ENCODE measurements around the gene POC1A.

POC1A gene

GRCh38 chr3:52128118-52128683 is 26.0 kb downstream of the POC1A start:
- no peak for DNase-seq (ENCODE audit: low spot score)

GRCh38 chr3:52126500-52126899 is 27.7 kb downstream of the POC1A start:
- DNase-seq (ENCODE audit: low spot score) = no peak

DNA sequence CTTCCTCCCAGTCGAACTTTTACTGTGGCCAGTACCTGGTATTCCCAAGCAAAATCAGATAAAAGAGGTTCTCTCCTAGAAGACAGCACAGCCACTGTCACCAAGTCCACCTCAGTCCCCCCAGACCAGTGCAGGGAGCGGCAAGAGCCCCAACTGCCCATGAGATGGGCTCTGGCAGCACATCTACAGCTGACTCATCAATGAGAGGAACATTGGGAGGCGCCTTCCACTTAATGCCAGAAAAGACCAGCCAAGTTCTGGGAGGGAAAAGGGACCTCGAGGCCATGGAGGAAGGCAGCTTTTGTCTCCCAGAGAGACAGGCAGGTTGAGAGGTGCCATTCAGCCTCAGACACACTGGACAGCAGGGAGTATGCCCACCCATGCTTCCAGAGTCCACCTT is 28.2 kb downstream of the POC1A start:
- peak; percentile 44 for DNase-seq (ENCODE audit: low spot score)

GRCh38 chr3:52124766-52125165 is 29.5 kb downstream of the POC1A start:
- DNase-seq (ENCODE audit: low spot score) = no peak

- no peak for DNase-seq (ENCODE audit: low spot score)
These were observed 30.1 kb downstream of the POC1A start for GRCh38 chr3:52124126-52124525.

DNA sequence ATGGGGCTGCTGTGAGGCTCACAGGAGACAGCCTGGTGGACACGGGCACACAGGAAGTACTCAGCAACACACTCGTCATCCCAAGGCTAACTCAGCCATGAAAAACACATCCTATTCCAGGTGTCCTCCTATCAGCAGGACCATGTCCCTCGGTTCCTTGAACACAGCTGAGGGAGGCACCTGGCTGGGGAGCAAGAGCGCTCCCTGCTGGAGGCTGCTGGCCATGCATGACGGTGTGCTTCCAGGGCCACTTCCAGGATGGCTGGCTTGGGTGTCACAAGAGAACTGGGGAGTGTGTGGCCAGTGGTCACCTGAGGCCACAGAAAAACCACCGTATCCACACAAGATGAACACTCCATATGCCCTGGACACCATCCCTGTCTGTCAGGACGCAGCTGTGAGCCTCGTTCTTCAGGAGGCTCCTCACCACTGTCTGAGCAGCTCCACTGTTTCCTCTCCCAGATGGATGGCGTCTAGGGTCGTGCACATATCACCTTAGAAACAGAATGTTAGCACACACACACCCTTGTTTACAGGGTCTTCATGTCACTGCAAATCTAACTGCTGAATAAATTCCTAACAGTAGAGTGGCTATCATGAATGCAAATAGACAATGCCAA is 31.0 kb downstream of the POC1A start:
- peak; percentile 90 for DNase-seq (ENCODE audit: low spot score)

DNA sequence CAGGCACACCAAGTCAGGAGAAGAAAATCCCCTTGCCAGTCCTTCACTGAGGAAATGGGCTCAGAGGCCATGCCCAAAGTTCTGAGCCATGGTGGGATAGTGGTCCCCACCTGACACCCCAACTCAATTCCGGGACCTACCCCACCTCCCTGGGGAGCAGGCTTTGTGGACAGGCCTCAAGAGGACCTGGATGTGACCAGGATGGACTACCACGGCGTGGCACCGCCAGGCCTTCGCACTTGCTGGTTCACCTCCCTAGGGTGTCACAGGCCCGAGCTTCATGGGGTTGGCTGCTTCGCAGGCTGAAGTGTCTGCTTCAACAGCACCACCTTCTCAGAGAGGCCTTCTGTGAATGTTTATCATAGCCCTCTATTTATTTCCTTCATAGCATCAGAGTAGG is 31.7 kb downstream of the POC1A start:
- DNase-seq (ENCODE audit: low spot score) = no peak

- no peak for DNase-seq (ENCODE audit: low spot score)
These were observed 32.4 kb downstream of the POC1A start for GRCh38 chr3:52121813-52122212.

DNA sequence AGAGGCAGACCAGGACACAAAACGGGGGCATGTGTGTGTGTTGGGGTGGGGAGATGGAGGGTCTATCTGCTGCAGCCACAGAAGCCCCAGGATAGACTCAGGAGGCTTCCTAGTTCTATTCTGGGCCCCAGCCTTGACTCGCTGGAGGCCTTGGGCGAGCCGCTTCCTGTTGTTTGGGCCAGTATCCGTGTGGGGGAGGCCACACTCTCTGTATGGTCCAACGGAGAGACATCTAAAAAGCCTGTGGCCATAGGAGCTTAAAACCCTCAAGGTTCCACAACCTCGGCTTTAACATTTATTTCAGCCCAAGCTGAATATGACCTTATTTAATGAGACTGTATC is 32.8 kb downstream of the POC1A start:
- DNase-seq (ENCODE audit: low spot score) = no peak

- no peak for DNase-seq (ENCODE audit: low spot score)
These were observed 33.4 kb downstream of the POC1A start for GRCh38 chr3:52120556-52121463.

GRCh38 chr3:52119826-52120225 is 34.4 kb downstream of the POC1A start:
- DNase-seq (ENCODE audit: low spot score) = no peak

DNA sequence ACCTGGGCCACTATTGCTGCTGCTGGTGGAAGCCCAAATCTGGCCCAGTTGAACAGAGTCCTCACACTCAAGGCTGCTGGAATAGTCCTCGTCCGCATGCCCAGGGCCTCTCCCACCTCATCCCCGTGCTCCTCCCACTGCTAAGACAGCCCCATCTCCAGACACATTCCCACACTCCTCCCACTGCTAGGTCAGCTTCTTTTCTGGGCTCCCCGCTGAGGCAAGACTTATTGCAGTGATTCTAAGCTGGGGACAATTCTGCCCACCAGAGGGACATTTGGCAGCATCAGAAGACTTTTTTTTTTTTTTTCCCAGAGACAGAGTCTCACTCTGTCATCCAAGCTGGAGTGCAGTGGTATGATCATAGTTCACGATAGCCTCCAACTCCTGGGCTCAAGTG is 35.1 kb downstream of the POC1A start:
- DNase-seq (ENCODE audit: low spot score) = no peak

GRCh38 chr3:52118156-52118875 is 35.9 kb downstream of the POC1A start:
- no peak for DNase-seq (ENCODE audit: low spot score)

DNA sequence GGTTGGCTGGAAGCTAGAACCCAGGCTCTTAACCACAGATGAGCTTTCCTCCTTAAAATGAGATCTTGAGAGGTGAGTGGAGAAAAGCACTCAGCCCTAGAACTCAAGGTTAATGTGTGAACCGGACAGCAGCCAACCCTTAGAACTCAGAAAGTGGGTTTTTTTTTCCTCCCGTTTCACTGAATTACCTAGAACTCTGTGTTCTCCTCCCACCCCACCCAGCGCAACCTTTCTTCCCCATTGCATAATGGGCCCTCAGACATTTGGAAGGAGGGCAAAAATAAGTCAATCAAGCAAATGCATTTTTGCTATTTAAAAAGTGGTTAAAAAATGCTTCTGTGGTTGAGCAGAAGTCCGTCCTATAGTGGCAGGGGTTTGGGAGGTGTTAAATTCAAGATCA is 36.7 kb downstream of the POC1A start:
- DNase-seq (ENCODE audit: low spot score) = no peak

- DNase-seq (ENCODE audit: low spot score) = no peak
These were observed 42.2 kb downstream of the POC1A start for GRCh38 chr3:52112056-52112455.

DNA sequence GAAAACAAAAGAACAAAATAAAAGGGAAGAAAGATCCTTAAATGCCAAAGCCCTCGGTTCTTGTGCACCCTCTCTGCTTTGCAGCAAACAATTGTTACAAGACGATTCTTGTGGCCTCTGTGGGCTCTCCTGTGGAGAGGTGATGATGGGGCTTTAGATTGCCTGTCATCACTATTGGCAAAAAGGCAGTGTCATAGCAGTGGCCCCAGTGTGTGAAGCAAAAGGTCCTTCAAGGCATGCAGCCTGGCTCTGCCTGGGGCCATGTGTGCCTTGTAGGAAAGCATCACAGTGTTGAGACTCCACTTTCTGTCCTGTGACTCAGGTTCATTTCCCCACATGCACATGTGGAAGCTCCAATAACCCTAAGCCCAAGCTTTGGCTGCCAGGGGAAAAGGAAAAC is 43.7 kb downstream of the POC1A start:
- DNase-seq (ENCODE audit: low spot score) = no peak

DNA sequence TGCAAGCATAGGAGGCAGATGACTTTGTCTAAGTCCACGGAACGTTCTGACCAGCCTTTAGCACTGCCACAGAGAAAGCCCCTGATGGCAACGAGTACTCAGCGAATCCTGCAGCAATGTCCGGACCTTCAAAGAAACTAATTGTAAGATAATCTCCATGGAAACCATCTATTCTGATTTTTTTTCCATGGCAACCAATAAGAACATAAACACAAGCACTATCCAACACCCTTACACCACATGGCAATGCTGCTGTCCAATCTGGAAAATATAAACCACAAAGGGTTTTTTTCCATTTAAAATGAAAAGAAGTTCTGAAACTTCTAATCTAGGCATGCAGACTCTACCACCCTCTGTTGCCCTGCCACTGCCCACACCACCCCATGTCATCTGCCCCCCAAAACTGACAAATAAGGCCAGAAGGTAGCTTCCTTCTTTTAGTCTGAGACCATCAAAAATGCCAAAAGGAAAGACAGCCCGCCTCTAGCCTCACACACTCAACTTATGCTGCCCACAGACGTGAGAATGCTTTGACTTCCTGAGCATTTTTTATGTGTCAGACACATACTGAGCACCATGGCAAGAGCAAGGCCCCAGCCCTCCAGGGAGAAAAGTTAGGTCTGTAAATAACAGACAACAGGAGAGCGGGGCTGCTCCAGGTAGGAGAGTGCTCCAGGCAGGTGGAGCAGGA is 44.5 kb downstream of the POC1A start:
- no peak for DNase-seq (ENCODE audit: low spot score)

DNA sequence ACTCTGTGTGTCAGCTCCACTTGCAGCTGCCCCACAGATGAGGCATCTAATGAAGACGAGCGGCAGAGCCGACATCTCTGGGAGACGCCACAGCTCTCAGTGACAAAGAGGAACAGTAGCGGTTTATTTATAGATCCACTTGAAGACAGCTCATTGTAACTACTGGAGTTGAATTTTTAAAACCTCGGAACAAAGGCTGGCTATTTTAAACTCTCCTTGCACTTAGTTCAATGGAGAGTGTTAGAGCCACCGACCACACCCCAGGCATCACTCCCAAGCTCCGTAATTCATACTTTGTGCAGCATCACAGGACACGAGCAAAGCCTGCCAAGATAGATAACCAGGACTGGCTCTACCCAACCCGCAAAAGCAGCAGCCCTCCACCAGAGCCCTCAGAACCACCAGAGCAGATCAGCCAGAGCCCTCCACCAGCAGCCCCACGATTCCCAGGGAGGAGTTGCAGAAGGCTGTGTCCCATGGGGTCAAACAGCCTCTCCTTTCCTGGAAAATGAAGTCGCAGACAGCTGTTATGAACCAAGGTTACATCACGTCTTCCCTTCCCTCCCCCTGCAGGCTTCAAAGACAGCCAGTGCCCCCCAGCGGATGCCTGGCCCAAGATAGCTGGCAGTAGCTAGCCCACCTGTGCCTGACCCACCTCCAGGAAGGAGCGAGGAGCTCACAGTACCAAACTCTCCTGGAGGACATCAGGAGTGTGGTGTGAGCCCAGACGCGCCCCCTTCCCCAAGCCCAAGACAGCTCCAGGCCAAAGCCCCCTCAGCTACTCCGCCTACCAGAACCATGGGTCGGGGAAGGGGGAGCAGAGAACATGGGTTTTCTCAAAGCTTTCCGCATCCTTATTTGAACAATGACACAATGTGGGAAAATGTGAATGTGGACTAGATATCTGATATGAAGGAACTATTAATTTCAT is 45.7 kb downstream of the POC1A start:
- DNase-seq (ENCODE audit: low spot score) = peak; percentile 67

- no peak for DNase-seq (ENCODE audit: low spot score)
These were observed 47.1 kb downstream of the POC1A start for GRCh38 chr3:52106951-52107611.
